AG08396 (cell line): ENCODE measurements around the gene USP3.
"Not testable (repeated sequence)": the region's sequence is repeated elsewhere in the genome, so short reads cannot be mapped to it uniquely, and the experiment has no call there.

Experiments used
- DNase-seq: peaks from one replicate; pipeline ENCODE4 v3.0.0; 2012; ENCODE audit warnings: low spot score, mixed read lengths

The USP3 gene

GRCh38 chr15:63610209-63610841 is 105.9 kb downstream of the USP3 start:
- DNase-seq = peak; percentile 83

- no peak for DNase-seq
These were observed 106.8 kb downstream of the USP3 start for GRCh38 chr15:63611177-63611576.

GRCh38 chr15:63612300-63612699 is 107.9 kb downstream of the USP3 start:
- DNase-seq = no peak

GRCh38 chr15:63615935-63616334 is 111.5 kb downstream of the USP3 start:
- DNase-seq = no peak

GRCh38 chr15:63617147-63617546 is 112.8 kb downstream of the USP3 start:
- not testable (repeated sequence) for DNase-seq

GRCh38 chr15:63617627-63618026 is 113.2 kb downstream of the USP3 start:
- DNase-seq = not testable (repeated sequence)

GRCh38 chr15:63620760-63621159 is 116.4 kb downstream of the USP3 start:
- DNase-seq = not testable (repeated sequence)

- DNase-seq = no peak
These were observed 119.0 kb downstream of the USP3 start for GRCh38 chr15:63623232-63623969.

GRCh38 chr15:63626955-63627354 is 122.6 kb downstream of the USP3 start:
- no peak for DNase-seq

GRCh38 chr15:63628123-63628822 is 123.9 kb downstream of the USP3 start:
- DNase-seq = no peak

- no peak for DNase-seq
These were observed 125.8 kb downstream of the USP3 start for GRCh38 chr15:63630036-63630751.

GRCh38 chr15:63633312-63633711 is 128.9 kb downstream of the USP3 start:
- DNase-seq = no peak

- no peak for DNase-seq
These were observed 129.8 kb downstream of the USP3 start for GRCh38 chr15:63634154-63634553.

- no peak for DNase-seq
These were observed 132.2 kb downstream of the USP3 start for GRCh38 chr15:63636518-63637061.

- DNase-seq = no peak
These were observed 134.4 kb downstream of the USP3 start for GRCh38 chr15:63638839-63639238.

- no peak for DNase-seq
These were observed 135.8 kb downstream of the USP3 start for GRCh38 chr15:63640146-63640545.
